ENCODE data around the gene OTOP2. TPM values are rescaled to one million over a fixed set of nuclear protein-coding genes. Genes with fewer than 3 reads are reported as not detected.
A peak's percentile ranks its signal among the peaks of the same experiment; 100 is the strongest.

Gene OTOP2, protein sequence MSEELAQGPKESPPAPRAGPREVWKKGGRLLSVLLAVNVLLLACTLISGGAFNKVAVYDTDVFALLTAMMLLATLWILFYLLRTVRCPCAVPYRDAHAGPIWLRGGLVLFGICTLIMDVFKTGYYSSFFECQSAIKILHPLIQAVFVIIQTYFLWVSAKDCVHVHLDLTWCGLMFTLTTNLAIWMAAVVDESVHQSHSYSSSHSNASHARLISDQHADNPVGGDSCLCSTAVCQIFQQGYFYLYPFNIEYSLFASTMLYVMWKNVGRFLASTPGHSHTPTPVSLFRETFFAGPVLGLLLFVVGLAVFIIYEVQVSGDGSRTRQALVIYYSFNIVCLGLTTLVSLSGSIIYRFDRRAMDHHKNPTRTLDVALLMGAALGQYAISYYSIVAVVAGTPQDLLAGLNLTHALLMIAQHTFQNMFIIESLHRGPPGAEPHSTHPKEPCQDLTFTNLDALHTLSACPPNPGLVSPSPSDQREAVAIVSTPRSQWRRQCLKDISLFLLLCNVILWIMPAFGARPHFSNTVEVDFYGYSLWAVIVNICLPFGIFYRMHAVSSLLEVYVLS
- total RNA-seq (not detected), total RNA-seq (0 reads per million in 29 experiments)
- total RNA-seq (2013), result not detected

- peak in 3 of 4 experiments; percentile 14 to 38 (median 17) for ATAC-seq (replicated peaks in 1 of 4)
- Mint-ChIP-seq H3K9me3 (no peaks in the 10 kb centered on the region), H3K36me3 (no peaks in the 10 kb centered on the region), H3K27ac (no peak within 1 kb of the TSS), H3K4me1 (peaks cover 12 to 18% (median 14%) of the 10 kb centered on the region in 3 donors), H3K4me3 (peak within 1 kb of the TSS; percentile 39 to 71 (median 47)), H3K27me3 (peaks cover 49 to 72% of the 10 kb centered on the region in 2 donors)
- Histone ChIP-seq H3K4me1 (ENCODE audit: control insufficient read depth in 1 of 2, extremely low read depth in 1 of 2, insufficient read depth in 2 of 2, low read length in 2 of 2) (peaks cover 2 to 31% of the 10 kb centered on the region in 2 experiments), H3K27ac (ENCODE audit: low read length) (no peak within 1 kb of the TSS), H3K9me3 (no peaks in the 10 kb centered on the region), H3K4me3 (ENCODE audit: control insufficient read depth in 1 of 2, extremely low read depth in 1 of 2, low read length in 1 of 2) (peak within 1 kb of the TSS; percentile 33 to 35), H3K27me3 (replicated peaks in 1 of 2; ENCODE audit: control insufficient read depth in 2 of 2, extremely low read depth in 1 of 2, insufficient read depth in 2 of 2, low read length in 1 of 2) (peaks cover 11 to 90% of the 10 kb centered on the region in 2 experiments), H3K36me3 (ENCODE audit: control insufficient read depth in 2 of 2, extremely low read depth in 1 of 2, insufficient read depth in 1 of 2, low read length in 1 of 2) (no peaks in the 10 kb centered on the region)
- 6% methylated on average over 34 of the region's 54 CpGs for WGBS (ENCODE audit: insufficient coverage)
- POLR2A ChIA-PET, result interaction anchor here in 1 of 2 donors (0.6 kb wide), 1 partner anchor 60 kb away, joined by 3 read pairs; no protein-coding TSS in a partner anchor
- DNase-seq, result peak in 4 of 35 experiments; percentile 13 to 29 (median 16)
- CTCF ChIA-PET, result interaction anchor here in 1 of 2 donors (0.6 to 1.2 kb wide), 4 partner anchors 10 to 279 kb away, joined by 4 to 7 read pairs (median 4); no protein-coding TSS in a partner anchor
Observed at GRCh38 chr17:74924250-74924948, at the start of gene OTOP2. OTOP2 (plus strand) TSS chr17:74924273; CDS start chr17:74924633, 360 bp downstream.

DNA sequence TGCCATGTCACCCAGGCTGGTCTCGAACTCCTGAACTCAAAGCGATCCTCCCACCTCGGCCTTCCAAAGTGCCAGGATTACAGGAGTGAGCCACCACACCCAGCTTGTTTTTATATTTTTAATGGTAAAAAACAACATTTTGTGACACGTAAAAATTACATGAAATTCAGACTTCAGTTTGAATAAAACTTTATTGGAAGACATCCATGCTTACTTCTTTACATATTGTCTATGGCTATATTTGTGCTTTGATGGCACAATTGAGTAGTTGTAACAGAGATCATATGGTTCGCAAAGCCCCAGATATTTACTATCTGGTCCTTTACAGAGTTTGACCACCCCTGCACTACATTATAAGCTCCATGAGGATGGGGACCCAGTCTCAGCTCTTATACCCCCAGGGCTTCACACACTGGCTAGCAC, 49.4 kb upstream of the OTOP2 start:
- ChIA-PET POLR2A (interaction anchor here in 1 of 2 donors (0.6 kb wide), 1 partner anchor 105 kb away, joined by 3 read pairs; no protein-coding TSS in a partner anchor), CTCF (no interaction called here)
- H3K9me3 ChIP-seq, result no peaks in the 10 kb centered on the region
- peaks cover 0 to under 1% of the 10 kb centered on the region in 2 donors for H3K27me3 Mint-ChIP-seq
- H3K36me3 ChIP-seq (ENCODE audit: control insufficient read depth in 2 of 2, extremely low read depth in 1 of 2, insufficient read depth in 1 of 2, low read length in 1 of 2), result no peaks in the 10 kb centered on the region
- DNase-seq (no peak), ATAC-seq (replicated peaks in 1 of 4) (no peak)
- no peaks in the 10 kb centered on the region for H3K9me3 Mint-ChIP-seq
- no peak overlapping the region for H3K27ac ChIP-seq (ENCODE audit: low read length)
- no CpG with 5 or more reads among the region's 5 CpGs for WGBS (ENCODE audit: insufficient coverage)
- peaks cover 3% of the 10 kb centered on the region for H3K36me3 Mint-ChIP-seq
- H3K27me3 ChIP-seq (replicated peaks in 1 of 2; ENCODE audit: control insufficient read depth in 2 of 2, extremely low read depth in 1 of 2, insufficient read depth in 2 of 2, low read length in 1 of 2), result peaks cover 0 to 10% of the 10 kb centered on the region in 2 experiments
- H3K4me1 ChIP-seq (ENCODE audit: control insufficient read depth in 1 of 2, extremely low read depth in 1 of 2, insufficient read depth in 2 of 2, low read length in 2 of 2), result peaks cover 4 to 21% of the 10 kb centered on the region in 2 experiments
- H3K4me1 Mint-ChIP-seq, result peaks cover 16 to 28% (median 23%) of the 10 kb centered on the region in 3 donors
- no peak overlapping the region for H3K27ac Mint-ChIP-seq
- H3K4me3 ChIP-seq (ENCODE audit: control insufficient read depth in 1 of 2, extremely low read depth in 1 of 2, low read length in 1 of 2), result no peak overlapping the region
- H3K4me3 Mint-ChIP-seq, result peak overlapping the region in 1 of 3 donors; percentile 80

DNA sequence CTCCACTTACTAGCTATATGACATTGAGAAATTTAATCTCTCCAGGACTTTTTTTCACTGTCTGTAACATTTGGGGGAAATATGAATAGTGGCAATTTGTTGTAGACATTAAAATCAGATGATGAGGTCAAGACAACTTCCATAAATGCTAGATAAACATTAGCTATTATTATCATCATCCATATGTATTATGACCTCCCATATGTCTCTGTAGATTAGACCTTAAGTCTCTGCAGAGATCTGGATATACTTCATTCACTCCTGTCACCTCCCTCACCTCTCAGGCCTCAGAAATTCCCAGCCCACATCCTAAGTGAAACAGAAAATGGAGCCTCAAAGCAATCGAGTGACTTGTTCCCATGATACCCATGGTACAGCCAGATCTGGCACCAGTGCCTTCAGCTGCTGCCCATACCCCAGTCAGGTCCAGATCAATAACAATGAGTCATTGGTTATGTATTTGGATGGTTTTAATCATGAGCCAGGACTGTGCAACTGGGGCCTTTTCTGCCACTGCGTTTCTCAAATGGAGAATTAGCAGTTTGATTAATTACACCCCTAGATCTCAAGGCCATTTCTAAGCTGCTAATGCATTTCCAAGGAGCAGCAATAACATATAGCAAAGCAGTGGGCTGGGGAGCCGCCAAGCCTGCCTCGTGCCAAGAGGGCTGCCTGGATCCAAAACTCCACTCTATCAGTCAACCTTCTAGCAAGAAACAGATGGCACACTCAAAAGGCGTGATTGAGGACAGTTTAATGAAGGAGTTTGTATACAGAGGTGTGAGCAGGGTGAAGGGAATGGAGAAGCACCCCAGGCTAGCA, 48.7 kb upstream of the OTOP2 start:
- WGBS (ENCODE audit: insufficient coverage), result 60% methylated on average over 1 of the region's 5 CpGs
- ChIA-PET CTCF (interaction anchor here in 1 of 2 donors (1.0 kb wide), 1 partner anchor 96 kb away, joined by 10 read pairs; no protein-coding TSS in a partner anchor), POLR2A (interaction anchor here in 1 of 2 donors (0.6 kb wide), 1 partner anchor 91 kb away, joined by 5 read pairs; no protein-coding TSS in a partner anchor)
- Histone ChIP-seq H3K4me3 (ENCODE audit: control insufficient read depth in 1 of 2, extremely low read depth in 1 of 2, low read length in 1 of 2) (no peak overlapping the region), H3K27ac (ENCODE audit: low read length) (no peak overlapping the region), H3K4me1 (ENCODE audit: control insufficient read depth in 1 of 2, extremely low read depth in 1 of 2, insufficient read depth in 2 of 2, low read length in 2 of 2) (peaks cover 4 to 21% of the 10 kb centered on the region in 2 experiments), H3K27me3 (replicated peaks in 1 of 2; ENCODE audit: control insufficient read depth in 2 of 2, extremely low read depth in 1 of 2, insufficient read depth in 2 of 2, low read length in 1 of 2) (peaks cover 0 to 10% of the 10 kb centered on the region in 2 experiments), H3K9me3 (no peaks in the 10 kb centered on the region), H3K36me3 (ENCODE audit: control insufficient read depth in 2 of 2, extremely low read depth in 1 of 2, insufficient read depth in 1 of 2, low read length in 1 of 2) (no peaks in the 10 kb centered on the region)
- ATAC-seq (replicated peaks in 1 of 4), result no peak
- Mint-ChIP-seq H3K36me3 (no peaks in the 10 kb centered on the region), H3K27ac (no peak overlapping the region), H3K4me1 (peaks cover 16 to 25% (median 23%) of the 10 kb centered on the region in 3 donors), H3K9me3 (no peaks in the 10 kb centered on the region), H3K27me3 (peaks cover 0 to 3% of the 10 kb centered on the region in 2 donors), H3K4me3 (no peak overlapping the region)
- no peak for DNase-seq

DNA sequence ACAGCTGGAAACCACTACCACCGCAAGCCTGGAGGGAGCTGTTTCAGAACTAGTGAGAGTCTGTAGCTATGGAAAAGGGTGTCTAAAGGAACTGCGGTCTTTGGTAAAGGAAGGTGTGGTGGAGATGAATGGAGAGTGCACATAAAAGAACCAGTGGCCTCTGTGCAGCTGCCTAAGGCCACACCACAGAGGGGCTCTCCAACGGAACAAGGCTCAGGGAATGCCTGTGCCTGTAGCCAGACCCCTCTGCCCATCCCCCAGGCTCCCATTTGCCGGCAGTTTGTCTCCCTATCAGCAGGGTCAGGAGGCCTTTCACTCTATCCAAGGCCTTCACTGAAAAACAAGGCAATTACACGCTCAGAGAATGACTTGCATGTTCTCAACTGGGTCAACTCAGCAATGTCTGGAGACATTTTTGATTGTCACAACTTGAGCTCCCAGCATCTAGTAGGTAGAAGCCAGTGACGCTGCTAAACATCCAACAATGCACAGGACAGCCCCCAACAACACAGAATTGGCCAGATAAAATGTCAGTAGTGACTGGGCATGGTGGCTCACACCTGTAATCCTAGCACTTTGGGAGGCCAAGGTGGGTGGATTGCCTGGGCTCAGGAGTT, 48.0 kb upstream of the OTOP2 start:
- Mint-ChIP-seq H3K27ac (no peak overlapping the region), H3K4me1 (peaks cover 16 to 25% (median 23%) of the 10 kb centered on the region in 3 donors), H3K9me3 (no peaks in the 10 kb centered on the region), H3K4me3 (no peak overlapping the region), H3K27me3 (peaks cover 0 to 4% of the 10 kb centered on the region in 2 donors), H3K36me3 (no peaks in the 10 kb centered on the region)
- POLR2A ChIA-PET, result interaction anchor here in 1 of 2 donors (0.6 kb wide), 1 partner anchor 92 kb away, joined by 5 read pairs; no protein-coding TSS in a partner anchor
- no peak overlapping the region for H3K4me3 ChIP-seq (ENCODE audit: control insufficient read depth in 1 of 2, extremely low read depth in 1 of 2, low read length in 1 of 2)
- CTCF ChIA-PET, result interaction anchor here in 1 of 2 donors (1.0 kb wide), 1 partner anchor 97 kb away, joined by 10 read pairs; no protein-coding TSS in a partner anchor
- WGBS (ENCODE audit: insufficient coverage), result 82% methylated on average over 5 of the region's 6 CpGs
- no peaks in the 10 kb centered on the region for H3K9me3 ChIP-seq
- ATAC-seq (replicated peaks in 1 of 4) (no peak), DNase-seq (no peak)
- peaks cover 0 to 17% of the 10 kb centered on the region in 2 experiments for H3K27me3 ChIP-seq (replicated peaks in 1 of 2; ENCODE audit: control insufficient read depth in 2 of 2, extremely low read depth in 1 of 2, insufficient read depth in 2 of 2, low read length in 1 of 2)
- H3K4me1 ChIP-seq (ENCODE audit: control insufficient read depth in 1 of 2, extremely low read depth in 1 of 2, insufficient read depth in 2 of 2, low read length in 2 of 2), result peaks cover 4 to 21% of the 10 kb centered on the region in 2 experiments
- H3K36me3 ChIP-seq (ENCODE audit: control insufficient read depth in 2 of 2, extremely low read depth in 1 of 2, insufficient read depth in 1 of 2, low read length in 1 of 2), result no peaks in the 10 kb centered on the region
- no peak overlapping the region for H3K27ac ChIP-seq (ENCODE audit: low read length)

GRCh38 chr17:74877592-74878548, 46.2 kb upstream of the OTOP2 start:
- ATAC-seq (replicated peaks in 1 of 4) (no peak), DNase-seq (no peak)
- Mint-ChIP-seq H3K36me3 (no peaks in the 10 kb centered on the region), H3K27me3 (peaks cover 0 to 7% of the 10 kb centered on the region in 2 donors), H3K4me3 (no peak overlapping the region), H3K27ac (no peak overlapping the region), H3K4me1 (peaks cover 5 to 9% (median 8%) of the 10 kb centered on the region in 3 donors), H3K9me3 (no peaks in the 10 kb centered on the region)
- WGBS (ENCODE audit: insufficient coverage), result 87% methylated on average over 8 of the region's 19 CpGs
- POLR2A ChIA-PET, result no interaction called here
- CTCF ChIA-PET, result interaction anchor here in 1 of 2 donors (0.8 kb wide), 1 partner anchor 980 kb away, joined by 4 read pairs; no protein-coding TSS in a partner anchor
- Histone ChIP-seq H3K27ac (ENCODE audit: low read length) (no peak overlapping the region), H3K27me3 (replicated peaks in 1 of 2; ENCODE audit: control insufficient read depth in 2 of 2, extremely low read depth in 1 of 2, insufficient read depth in 2 of 2, low read length in 1 of 2) (peaks cover 0 to 30% of the 10 kb centered on the region in 2 experiments), H3K4me1 (ENCODE audit: control insufficient read depth in 1 of 2, extremely low read depth in 1 of 2, insufficient read depth in 2 of 2, low read length in 2 of 2) (peaks cover 0 to 6% of the 10 kb centered on the region in 2 experiments), H3K4me3 (ENCODE audit: control insufficient read depth in 1 of 2, extremely low read depth in 1 of 2, low read length in 1 of 2) (no peak overlapping the region), H3K36me3 (ENCODE audit: control insufficient read depth in 2 of 2, extremely low read depth in 1 of 2, insufficient read depth in 1 of 2, low read length in 1 of 2) (no peaks in the 10 kb centered on the region), H3K9me3 (no peaks in the 10 kb centered on the region)
